Esophagus squamous epithelium (tissue), 5 donors: ENCODE measurements around the gene PABPC5. TPM values are rescaled to one million over a fixed set of nuclear protein-coding genes. Genes with fewer than 3 reads are reported as not detected.

Experiments
- DNase-seq: peaks from one replicate; lab custom pipeline; 2025; lab: John Stamatoyannopoulos, UW
- H3K27ac ChIP-seq, 4 donors: fragments of 200-600 bp; sonication (generic); one replicate each; pipeline ENCODE4 v1.5.1; 2016 to 2019; ENCODE audit warnings: mild to moderate bottlenecking in 1 of 4
- H3K27me3 ChIP-seq, 4 donors: fragments of 200-600 bp; sonication (generic); 1 replicate in 3 of 4; 2 replicates in 1 of 4; pipeline versions ENCODE4 v1.5.1 to v1.6.0; 2017 to 2021; ENCODE audit warnings: antibody characterized with exemption in 1 of 4
- H3K36me3 ChIP-seq, 3 donors: fragments of 200-600 bp; sonication (generic); one replicate each; pipeline ENCODE4 v1.5.1; 2016 to 2019
- H3K4me1 ChIP-seq, 3 donors: fragments of 200-600 bp; sonication (generic); one replicate each; pipeline ENCODE4 v1.5.1; 2017 to 2019
- H3K4me3 ChIP-seq, 4 donors: fragments of 200-600 bp; sonication (generic); 1 replicate in 3 of 4; 2 replicates in 1 of 4; pipeline ENCODE4 v1.5.1; 2016 to 2019; ENCODE audit warnings: mild to moderate bottlenecking in 2 of 4, moderate library complexity in 1 of 4
- H3K9me3 ChIP-seq, 3 donors: fragments of 200-600 bp; sonication (generic); one replicate each; pipeline ENCODE4 v1.5.1; 2016 to 2019
- POLR2A ChIP-seq, 4 donors: fragments of 450-650 bp; IDR thresholded peaks; one replicate each; pipeline ENCODE4 v1.6.1; 2017; ENCODE audit warnings: antibody characterized with exemption in 4 of 4, mild to moderate bottlenecking in 4 of 4, moderate library complexity in 3 of 4
- WGBS, 2 donors: methylation state at CpG; one replicate each; pipeline ENCODE4 v1.1.5; 2018; 5-methylcytosine and 5-hydroxymethylcytosine counted together
- intact Hi-C: fragments of 100-400 bp; cut with DNase I; formaldehyde crosslinking; loops from one replicate; pipeline ENCODE4 v1.15.0; 2022
- small RNA-seq, 4 donors: library from RNA; depleted of rRNA; stranded (forward); fragments of <200 nt; gene quantifications; one replicate each; pipeline ENCODE3, GENCODE V24; 2016
- total RNA-seq, 4 donors: library from RNA; depleted of rRNA; stranded (reverse); fragments of >200 nt; gene quantifications; one replicate each; pipeline ENCODE4 v1.1.0, GENCODE V29; 2016
- TF ChIP-seq, protein P1 (sequence below), 6 experiments: fragments of 450-650 bp in 4 of 6; fragments of 200-600 bp in 2 of 6; sonication (generic) in 2 of 6; IDR thresholded peaks; one replicate each; pipeline ENCODE4 v1.5.1; 2016 to 2019; ENCODE audit warnings: antibody characterized with exemption in 6 of 6, mild to moderate bottlenecking in 4 of 6, moderate library complexity in 4 of 6
- donor health status: DM: yes; HTN: yes; CAD: no.

Gene PABPC5
- 1 to 10 TPM in 2 of 4 donors, not detected in 2; 1.9 TPM for total RNA-seq

DNA sequence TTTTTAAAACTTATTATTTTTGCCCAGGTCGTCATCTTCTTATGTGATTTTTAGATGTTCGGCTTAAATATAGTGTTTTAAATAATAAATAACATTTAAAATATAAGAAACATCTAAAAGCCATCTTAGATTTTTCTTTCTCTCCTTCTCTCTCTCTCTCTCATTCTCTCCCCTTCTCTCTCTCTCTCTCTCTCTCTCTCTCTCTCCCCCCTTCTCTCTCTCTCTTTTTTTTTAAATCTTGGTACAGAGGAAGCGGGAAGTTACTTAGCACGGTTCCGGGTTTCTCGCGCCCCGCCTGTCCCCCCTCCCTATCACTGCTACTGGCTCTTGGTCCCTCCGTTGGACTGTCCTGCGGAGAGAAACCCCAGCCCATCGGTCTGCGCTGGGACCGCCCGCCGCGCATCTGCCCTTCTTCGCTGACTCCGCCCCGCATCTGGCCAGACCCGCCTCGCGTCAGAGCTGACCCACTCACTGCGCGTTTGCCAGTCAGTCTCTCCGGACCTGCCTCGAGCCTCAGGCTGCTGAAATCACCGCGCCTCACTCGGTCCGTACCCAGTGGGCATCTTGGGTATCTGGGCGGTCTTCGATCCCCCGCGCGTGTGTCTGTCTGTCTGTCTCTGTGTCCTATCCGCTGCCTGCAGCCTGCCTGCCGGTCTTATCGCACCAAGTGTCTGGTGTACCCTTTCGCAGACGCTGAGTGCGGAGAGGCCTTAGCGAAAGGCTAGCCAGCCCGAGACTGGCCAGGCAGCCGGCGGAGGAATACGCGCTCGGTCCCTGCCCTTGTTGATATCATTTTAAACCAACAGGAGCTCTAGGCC is at the start of gene PABPC5:
Gene PABPC5 (plus strand): TSS at position 489 of the 818 bp plus-strand sequence. CDS start 739 bp downstream, outside the sequence.
- Histone ChIP-seq H3K9me3 (no peaks in the 10 kb centered on the region), H3K36me3 (no peaks in the 10 kb centered on the region), H3K4me3 (peak within 1 kb of the TSS; percentile 13 to 64 (median 44)), H3K27ac (peak within 1 kb of the TSS; percentile 42 to 83 (median 68)), H3K4me1 (no peaks in the 10 kb centered on the region), H3K27me3 (peaks cover 0 to 3% (median 0%) of the 10 kb centered on the region in 4 donors)
- WGBS, 2 donors: 36 to 46% methylated on average over 3 to 30 of the region's 48 CpGs
- TF ChIP-seq, protein P1, sequence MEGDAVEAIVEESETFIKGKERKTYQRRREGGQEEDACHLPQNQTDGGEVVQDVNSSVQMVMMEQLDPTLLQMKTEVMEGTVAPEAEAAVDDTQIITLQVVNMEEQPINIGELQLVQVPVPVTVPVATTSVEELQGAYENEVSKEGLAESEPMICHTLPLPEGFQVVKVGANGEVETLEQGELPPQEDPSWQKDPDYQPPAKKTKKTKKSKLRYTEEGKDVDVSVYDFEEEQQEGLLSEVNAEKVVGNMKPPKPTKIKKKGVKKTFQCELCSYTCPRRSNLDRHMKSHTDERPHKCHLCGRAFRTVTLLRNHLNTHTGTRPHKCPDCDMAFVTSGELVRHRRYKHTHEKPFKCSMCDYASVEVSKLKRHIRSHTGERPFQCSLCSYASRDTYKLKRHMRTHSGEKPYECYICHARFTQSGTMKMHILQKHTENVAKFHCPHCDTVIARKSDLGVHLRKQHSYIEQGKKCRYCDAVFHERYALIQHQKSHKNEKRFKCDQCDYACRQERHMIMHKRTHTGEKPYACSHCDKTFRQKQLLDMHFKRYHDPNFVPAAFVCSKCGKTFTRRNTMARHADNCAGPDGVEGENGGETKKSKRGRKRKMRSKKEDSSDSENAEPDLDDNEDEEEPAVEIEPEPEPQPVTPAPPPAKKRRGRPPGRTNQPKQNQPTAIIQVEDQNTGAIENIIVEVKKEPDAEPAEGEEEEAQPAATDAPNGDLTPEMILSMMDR (IDR thresholded peaks at IDR 0.05): no peak
- TF ChIP-seq POLR2A (IDR thresholded peaks at IDR 0.05): peak in 2 of 4 donors; percentile 44 to 57
- DNase-seq: no peak
- intact Hi-C loops: no loop called here

DNA sequence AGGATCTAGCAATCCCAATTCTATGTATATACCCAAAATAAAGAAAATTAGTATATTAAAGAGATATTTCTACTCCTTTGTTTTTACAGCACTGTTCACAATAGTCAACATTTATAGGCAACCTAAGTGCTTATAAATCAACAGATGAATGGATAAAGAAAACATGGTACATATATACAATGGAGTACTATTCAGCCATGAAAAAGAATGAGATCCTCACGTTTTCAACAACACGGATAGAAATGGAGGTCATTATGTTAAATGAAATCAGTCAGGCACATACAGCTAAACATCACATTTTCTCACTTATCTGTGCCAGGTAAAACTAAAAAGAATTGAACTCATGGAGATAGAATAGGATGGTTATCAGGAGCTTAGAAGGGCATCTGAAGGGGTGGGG is 45.6 kb upstream of the PABPC5 start:
- H3K4me3 ChIP-seq: no peak overlapping the region
- H3K27ac ChIP-seq: no peak overlapping the region
- H3K9me3 ChIP-seq: no peaks in the 10 kb centered on the region
- H3K27me3 ChIP-seq: peaks cover 0 to 4% (median 0%) of the 10 kb centered on the region in 4 donors
- TF ChIP-seq POLR2A (IDR thresholded peaks at IDR 0.05): no peak
- TF ChIP-seq, protein P1 (IDR thresholded peaks at IDR 0.05): no peak
- H3K4me1 ChIP-seq: no peaks in the 10 kb centered on the region
- DNase-seq: no peak
- H3K36me3 ChIP-seq: no peaks in the 10 kb centered on the region
- 85 to 93% methylated on average over 2 of the region's 2 CpGs for WGBS, 2 donors
- intact Hi-C loops: no loop called here

DNA sequence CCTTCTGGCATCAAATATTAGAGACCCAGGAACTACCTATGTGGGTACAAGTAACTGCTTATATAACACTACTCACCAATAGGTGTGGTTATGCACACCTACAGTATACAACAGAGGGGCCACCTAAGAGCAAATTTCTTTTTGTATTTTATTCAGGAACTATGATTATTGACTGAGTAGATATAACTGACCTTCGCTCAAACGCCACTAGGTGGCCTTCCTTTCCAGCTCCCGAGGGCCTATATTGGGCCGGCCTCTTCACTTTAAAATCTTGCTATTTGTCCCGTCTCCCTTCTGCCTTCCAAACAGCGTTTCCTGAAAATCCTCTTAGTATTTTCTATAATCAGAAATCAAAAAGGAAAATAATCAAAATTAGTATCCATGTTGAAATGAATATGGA is 19.9 kb upstream of the PABPC5 start:
- no peak for TF ChIP-seq POLR2A (IDR thresholded peaks at IDR 0.05)
- TF ChIP-seq, protein P1 (IDR thresholded peaks at IDR 0.05): peak in 1 of 6 experiments; percentile 29
- Histone ChIP-seq H3K36me3 (no peaks in the 10 kb centered on the region), H3K27ac (no peak overlapping the region), H3K4me1 (no peaks in the 10 kb centered on the region), H3K4me3 (no peak overlapping the region), H3K9me3 (no peaks in the 10 kb centered on the region), H3K27me3 (no peaks in the 10 kb centered on the region)
- intact Hi-C loops: no loop called here
- no peak for DNase-seq
- 20 to 26% methylated on average over 5 to 6 of the region's 6 CpGs for WGBS, 2 donors

DNA sequence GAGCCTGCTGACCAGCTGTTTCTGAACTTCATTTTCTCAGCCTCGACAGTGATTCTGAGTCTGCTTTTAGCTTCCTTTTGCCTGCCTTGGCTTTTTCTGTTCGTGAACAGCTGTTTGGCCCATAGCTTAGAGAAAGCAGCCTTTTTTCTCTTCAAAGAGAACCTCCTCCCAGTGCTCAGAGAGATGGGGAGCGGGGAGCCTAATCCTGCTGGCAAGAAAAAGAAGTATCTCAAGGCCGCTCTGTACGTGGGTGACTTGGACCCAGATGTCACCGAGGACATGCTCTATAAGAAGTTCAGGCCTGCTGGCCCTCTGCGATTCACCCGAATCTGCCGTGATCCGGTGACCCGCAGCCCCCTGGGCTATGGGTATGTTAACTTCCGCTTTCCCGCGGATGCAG is 756 bp downstream of the PABPC5 start:
- Histone ChIP-seq H3K4me3 (peak overlapping the region in 3 of 4 donors; percentile 40 to 64 (median 47)), H3K36me3 (no peaks in the 10 kb centered on the region), H3K4me1 (no peaks in the 10 kb centered on the region), H3K27ac (peak overlapping the region; percentile 42 to 83 (median 68)), H3K27me3 (peaks cover 0 to 3% (median 0%) of the 10 kb centered on the region in 4 donors), H3K9me3 (no peaks in the 10 kb centered on the region)
- TF ChIP-seq, protein P1 (IDR thresholded peaks at IDR 0.05): no peak
- no peak for TF ChIP-seq POLR2A (IDR thresholded peaks at IDR 0.05)
- DNase-seq: no peak
- intact Hi-C loops: no loop called here
- WGBS, 2 donors: 57 to 67% methylated on average over 8 to 13 of the region's 14 CpGs

Small RNAs within 50 kb of the gene (small RNA-seq; reads per million reads assigned to genes)
- 0 reads per million in 4 donors for gene AL662874.1
